ENCODE results near the gene FERD3L. TPM values are rescaled to one million over a fixed set of nuclear protein-coding genes. Genes with fewer than 3 reads are reported as not detected.

FERD3L gene
- total and polyA plus RNA-seq, 2 experiments from 2014 or later: not detected

- peak; percentile 64 for DNase-seq
- peak overlapping the region; percentile 97 for H3K27ac ChIP-seq
- H3K79me2 ChIP-seq (ENCODE audit: insufficient read depth): peaks cover 95% of the 10 kb centered on the region
- no peaks in the 10 kb centered on the region for H3K9me2 ChIP-seq (ENCODE audit: insufficient read depth)
- H4K20me1 ChIP-seq (ENCODE audit: insufficient read depth): no peaks in the 10 kb centered on the region
- H3K9ac ChIP-seq: peak overlapping the region; percentile 95
- H3K4me1 ChIP-seq (ENCODE audit: insufficient read depth): peaks cover 71% of the 10 kb centered on the region
- no peaks in the 10 kb centered on the region for H3K9me3 ChIP-seq (ENCODE audit: low read depth)
- H2AFZ ChIP-seq: peak overlapping the region; percentile 84
- peak overlapping the region; percentile 88 for H3K4me3 ChIP-seq
- TF ChIP-seq EZH2 (IDR thresholded peaks at IDR 0.05; ENCODE audit: insufficient read depth, poor library complexity, severe bottlenecking): no peak
- TF ChIP-seq EZH2phosphoT487 (IDR thresholded peaks at IDR 0.05; ENCODE audit: insufficient read depth, low read depth): no peak
- peak overlapping the region; percentile 99 for H3K4me2 ChIP-seq (ENCODE audit: unreplicated experiment)
- in situ Hi-C loops (cut with MboI): loop anchor here (25.0 kb wide), 1 partner anchor 744 kb away; no protein-coding TSS in a partner anchor
- H3F3A ChIP-seq (ENCODE audit: insufficient read depth): peaks cover 45% of the 10 kb centered on the region
- WGBS, 2 experiments (ENCODE audit: low coverage in 1 of 2, low lambda C conversion rate in 2 of 2, missing lambda C conversion rate in 2 of 2): 1 to 3% methylated on average over 49 of the region's 49 CpGs
- no peaks in the 10 kb centered on the region for H3K36me3 ChIP-seq (ENCODE audit: low read depth)
- H3K27me3 ChIP-seq (replicated peaks; ENCODE audit: insufficient read depth): no peaks in the 10 kb centered on the region
Observed at GRCh38 chr7:19106241-19107080, 38.8 kb downstream of the FERD3L start.

GRCh38 chr7:19105546-19105945 is 39.7 kb downstream of the FERD3L start:
- Histone ChIP-seq H3F3A (ENCODE audit: insufficient read depth) (peaks cover 40% of the 10 kb centered on the region), H2AFZ (peak overlapping the region; percentile 84), H4K20me1 (ENCODE audit: insufficient read depth) (no peaks in the 10 kb centered on the region), H3K4me1 (ENCODE audit: insufficient read depth) (peaks cover 72% of the 10 kb centered on the region), H3K79me2 (ENCODE audit: insufficient read depth) (peaks cover 94% of the 10 kb centered on the region), H3K9me2 (ENCODE audit: insufficient read depth) (no peaks in the 10 kb centered on the region), H3K9me3 (ENCODE audit: low read depth) (no peaks in the 10 kb centered on the region), H3K27ac (peak overlapping the region; percentile 97), H3K36me3 (ENCODE audit: low read depth) (no peaks in the 10 kb centered on the region), H3K9ac (peak overlapping the region; percentile 95), H3K4me2 (ENCODE audit: unreplicated experiment) (peak overlapping the region; percentile 99), H3K4me3 (peak overlapping the region; percentile 88), H3K27me3 (replicated peaks; ENCODE audit: insufficient read depth) (no peaks in the 10 kb centered on the region)
- 1 to 3% methylated on average over 4 of the region's 4 CpGs for WGBS, 2 experiments (ENCODE audit: low coverage in 1 of 2, low lambda C conversion rate in 2 of 2, missing lambda C conversion rate in 2 of 2)
- DNase-seq: peak; percentile 63
- in situ Hi-C loops (cut with MboI): loop anchor here (25.0 kb wide), 1 partner anchor 743 kb away; no protein-coding TSS in a partner anchor
- TF ChIP-seq EZH2 (IDR thresholded peaks at IDR 0.05; ENCODE audit: insufficient read depth, poor library complexity, severe bottlenecking): no peak
- TF ChIP-seq EZH2phosphoT487 (IDR thresholded peaks at IDR 0.05; ENCODE audit: insufficient read depth, low read depth): no peak; the same call in 1 of the 2 replicates

- in situ Hi-C loops (cut with MboI): loop anchor here (25.0 kb wide), 1 partner anchor 743 kb away; no protein-coding TSS in a partner anchor
- H3K27me3 ChIP-seq (replicated peaks; ENCODE audit: insufficient read depth): no peaks in the 10 kb centered on the region
- H3K9me2 ChIP-seq (ENCODE audit: insufficient read depth): no peaks in the 10 kb centered on the region
- peak overlapping the region; percentile 97 for H3K27ac ChIP-seq
- H3K9ac ChIP-seq: peak overlapping the region; percentile 95
- WGBS, 2 experiments (ENCODE audit: low coverage in 1 of 2, low lambda C conversion rate in 2 of 2, missing lambda C conversion rate in 2 of 2): 14 to 17% methylated on average over 4 of the region's 4 CpGs
- H3K4me1 ChIP-seq (ENCODE audit: insufficient read depth): peaks cover 72% of the 10 kb centered on the region
- TF ChIP-seq EZH2phosphoT487 (IDR thresholded peaks at IDR 0.05; ENCODE audit: insufficient read depth, low read depth): no peak
- no peak for TF ChIP-seq EZH2 (IDR thresholded peaks at IDR 0.05; ENCODE audit: insufficient read depth, poor library complexity, severe bottlenecking)
- peaks cover 94% of the 10 kb centered on the region for H3K79me2 ChIP-seq (ENCODE audit: insufficient read depth)
- H4K20me1 ChIP-seq (ENCODE audit: insufficient read depth): no peaks in the 10 kb centered on the region
- H3K4me3 ChIP-seq: peak overlapping the region; percentile 88
- peaks cover 40% of the 10 kb centered on the region for H3F3A ChIP-seq (ENCODE audit: insufficient read depth)
- H3K36me3 ChIP-seq (ENCODE audit: low read depth): no peaks in the 10 kb centered on the region
- H3K9me3 ChIP-seq (ENCODE audit: low read depth): no peaks in the 10 kb centered on the region
- DNase-seq: peak; percentile 53
- peak overlapping the region; percentile 99 for H3K4me2 ChIP-seq (ENCODE audit: unreplicated experiment)
- peak overlapping the region; percentile 84 for H2AFZ ChIP-seq
Observed at GRCh38 chr7:19104811-19105210, 40.4 kb downstream of the FERD3L start.

GRCh38 chr7:19102884-19103283 is 42.3 kb downstream of the FERD3L start:
- Histone ChIP-seq H3K9me3 (ENCODE audit: low read depth) (no peaks in the 10 kb centered on the region), H3K27ac (peak overlapping the region; percentile 97), H3K36me3 (ENCODE audit: low read depth) (no peaks in the 10 kb centered on the region), H3K4me3 (peak overlapping the region; percentile 88), H3K9me2 (ENCODE audit: insufficient read depth) (no peaks in the 10 kb centered on the region), H3K79me2 (ENCODE audit: insufficient read depth) (peaks cover 94% of the 10 kb centered on the region), H3K4me2 (ENCODE audit: unreplicated experiment) (peak overlapping the region; percentile 99), H3K27me3 (replicated peaks; ENCODE audit: insufficient read depth) (no peaks in the 10 kb centered on the region), H2AFZ (peak overlapping the region; percentile 72), H3K4me1 (ENCODE audit: insufficient read depth) (peaks cover 75% of the 10 kb centered on the region), H3F3A (ENCODE audit: insufficient read depth) (peaks cover 24% of the 10 kb centered on the region), H4K20me1 (ENCODE audit: insufficient read depth) (no peaks in the 10 kb centered on the region), H3K9ac (peak overlapping the region; percentile 95)
- peak; percentile 73 for DNase-seq
- WGBS, 2 experiments (ENCODE audit: low coverage in 1 of 2, low lambda C conversion rate in 2 of 2, missing lambda C conversion rate in 2 of 2): 5% methylated on average over 4 of the region's 4 CpGs
- TF ChIP-seq EZH2phosphoT487 (IDR thresholded peaks at IDR 0.05; ENCODE audit: insufficient read depth, low read depth) (0 out of 2 replicates have a peak, but pooled peaks have one; percentile 3), EZH2 (IDR thresholded peaks at IDR 0.05; ENCODE audit: insufficient read depth, poor library complexity, severe bottlenecking) (no peak)
- in situ Hi-C loops (cut with MboI): loop anchor here (25.0 kb wide), 1 partner anchor 741 kb away; no protein-coding TSS in a partner anchor

All from GM23248 (cell line).